Measurements from ENCODE around the gene FADS3. TPM values are rescaled to one million over a fixed set of nuclear protein-coding genes. Genes with fewer than 3 reads are reported as not detected.

The FADS3 gene
- total and polyA plus RNA-seq, 9 of the 15 experiments (the other 6 are each of a cell fraction or from before 2014, with no cell fraction given): 0.97 to 148 (median 92.7) TPM

DNA sequence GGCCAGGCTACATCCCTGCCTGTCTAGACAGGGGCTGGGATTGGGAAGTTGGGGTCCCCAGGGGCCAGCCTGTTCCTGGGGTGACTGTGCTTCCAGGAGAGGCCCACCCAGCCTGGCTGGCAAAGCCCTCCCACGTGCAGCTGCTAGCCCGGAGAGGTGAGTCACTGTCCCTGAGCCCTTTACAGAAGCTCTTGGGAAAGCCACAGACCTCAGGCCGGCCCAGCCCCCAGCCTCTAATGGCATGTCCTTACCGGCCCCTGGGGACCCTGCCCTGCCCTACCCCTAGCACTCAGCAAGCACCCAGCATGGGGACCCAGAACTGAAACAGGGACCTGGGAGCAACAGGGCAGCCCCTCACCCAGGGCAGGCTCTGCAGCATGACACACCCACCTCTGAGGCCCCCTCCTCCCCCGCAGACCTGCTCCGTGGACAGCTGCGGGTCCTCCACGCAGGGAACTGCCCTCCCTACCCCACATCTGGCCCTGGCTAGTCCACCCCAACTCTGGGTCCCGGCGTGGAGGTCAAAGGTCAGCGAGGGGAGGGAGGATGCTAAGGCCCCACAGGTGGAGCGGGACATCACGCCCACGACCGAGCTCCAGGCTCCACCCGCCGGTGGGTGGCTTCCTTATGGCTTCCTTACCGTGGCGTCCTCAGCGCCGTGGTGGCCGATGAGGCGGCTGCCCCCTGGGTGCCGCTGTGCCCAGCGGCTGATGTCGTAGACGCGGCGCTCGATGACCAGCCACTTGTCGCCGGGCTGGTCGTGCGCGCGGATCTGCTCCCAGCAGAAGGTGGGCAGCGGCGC is 615 bp downstream of the FADS3 start (continued):
- TF ChIP-seq, protein P1, sequence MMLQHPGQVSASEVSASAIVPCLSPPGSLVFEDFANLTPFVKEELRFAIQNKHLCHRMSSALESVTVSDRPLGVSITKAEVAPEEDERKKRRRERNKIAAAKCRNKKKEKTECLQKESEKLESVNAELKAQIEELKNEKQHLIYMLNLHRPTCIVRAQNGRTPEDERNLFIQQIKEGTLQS (IDR thresholded peaks at IDR 0.05): peak; percentile 85
- TF ChIP-seq, protein P1 (CRISPR knock-in tag; conservative IDR thresholded peaks at IDR 0.05): 0 out of 2 replicates have a peak, but pooled peaks have one; percentile 54
- TF ChIP-seq CEBPG (CRISPR knock-in tag; IDR thresholded peaks at IDR 0.05): peak; percentile 35; the same call in 1 of the 2 replicates
- no peak for TF ChIP-seq CEBPG (tag; conservative IDR thresholded peaks at IDR 0.05 in 1 of 2, IDR thresholded peaks at IDR 0.05 in 1 of 2)
- TF ChIP-seq SAFB (IDR thresholded peaks at IDR 0.05; ENCODE audit: borderline replicate concordance, low read depth, low read length): peak; percentile 64; the same call in 1 of the 2 replicates
- TF ChIP-seq MTA3 (IDR thresholded peaks at IDR 0.05; ENCODE audit: borderline replicate concordance): 0 out of 2 replicates have a peak, but pooled peaks have one; percentile 41
- peak; percentile 67 for TF ChIP-seq SP1 (CRISPR knock-in tag; IDR thresholded peaks at IDR 0.05)
- TF ChIP-seq MAFK (IDR thresholded peaks at IDR 0.05; ENCODE audit: low read length): no peak
- peak; percentile 44 for TF ChIP-seq CBFA2T3 (IDR thresholded peaks at IDR 0.05)
- TF ChIP-seq RFX7 (CRISPR knock-in tag; IDR thresholded peaks at IDR 0.05): no peak
- no peak for TF ChIP-seq ZFP30 (CRISPR knock-in tag; IDR thresholded peaks at IDR 0.05; ENCODE audit: borderline replicate concordance)
- TF ChIP-seq ZFP91 (CRISPR knock-in tag; IDR thresholded peaks at IDR 0.05): peak; percentile 70; the same call in 1 of the 2 replicates
- no peak for TF ChIP-seq HLTF (IDR thresholded peaks at IDR 0.05)
- no peak for TF ChIP-seq CXXC5 (CRISPR knock-in tag; IDR thresholded peaks at IDR 0.05)
- no peak for TF ChIP-seq ZNF124 (CRISPR knock-in tag; IDR thresholded peaks at IDR 0.05)
- TF ChIP-seq ATF1 (CRISPR knock-in tag; IDR thresholded peaks at IDR 0.05): no peak
- TF ChIP-seq ATF1 (tag; IDR thresholded peaks at IDR 0.05): peak; percentile 11; the same call in 1 of the 2 replicates
- TF ChIP-seq NFIX (CRISPR knock-in tag; IDR thresholded peaks at IDR 0.05; ENCODE audit: low read depth): no peak
- TF ChIP-seq MIER1 (IDR thresholded peaks at IDR 0.05; ENCODE audit: low read depth): peak; percentile 54; the same call in 1 of the 2 replicates
- no peak for TF ChIP-seq LCOR (CRISPR knock-in tag; IDR thresholded peaks at IDR 0.05)
- TF ChIP-seq DACH1 (IDR thresholded peaks at IDR 0.05; ENCODE audit: partially characterized antibody): peak; percentile 11

Measured in K562 (cell line).